Ovary (tissue), 3 donors: ENCODE data around the gene STIL.

Experiments
- CTCF ChIP-seq, 3 donors: fragments of 450-650 bp in 2 of 3; fragments of 200-600 bp in 1 of 3; IDR thresholded peaks; one replicate each; pipeline versions ENCODE4 v1.5.1 to v1.8.0; 2016 to 2022; ENCODE audit warnings: antibody characterized with exemption in 3 of 3, mild to moderate bottlenecking in 1 of 3
- POLR2A ChIP-seq: fragments of 450-650 bp; IDR thresholded peaks from one replicate; pipeline ENCODE4 v1.6.1; 2017; ENCODE audit warnings: antibody characterized with exemption, mild to moderate bottlenecking, moderate library complexity
- donor health status: DM: no; HTN: no; CAD: no.

DNA sequence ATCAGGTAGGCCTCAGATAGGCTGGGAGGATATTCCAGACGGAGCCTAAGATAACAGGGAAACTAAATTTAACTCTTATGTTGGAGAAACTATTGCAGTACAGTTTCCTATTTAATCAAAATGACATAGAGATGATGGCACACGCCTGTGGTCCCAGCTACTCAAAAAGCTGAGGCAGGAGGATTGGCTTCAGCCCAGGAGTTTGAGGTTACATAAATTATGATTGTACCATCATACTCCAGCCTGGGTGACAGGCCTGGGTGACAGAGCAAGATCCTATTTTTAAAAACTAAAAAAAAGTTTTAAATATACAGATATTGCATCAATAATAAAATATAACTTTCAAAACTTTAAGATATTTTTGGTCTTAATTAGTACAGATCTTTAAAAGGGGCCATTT lies 56.7 kb downstream of the STIL start:
- TF ChIP-seq POLR2A = no peak
- no peak for TF ChIP-seq CTCF (IDR thresholded peaks at IDR 0.05)
